GM19043 (cell line): Measurements from ENCODE around the gene HOXC11.

Source experiments
- ATAC-seq: cut with Tn5 transposase; IDR thresholded peaks from one replicate; pipeline ENCODE4 v1.9.1; 2021; ENCODE audit warnings: low read depth; ENCODE audit not compliant: unreplicated experiment

HOXC11 gene

GRCh38 chr12:53995378-53996239, 22.7 kb downstream of the HOXC11 start:
- ATAC-seq: no peak

GRCh38 chr12:53996240-53997203, 23.6 kb downstream of the HOXC11 start:
- ATAC-seq: no peak

GRCh38 chr12:53997204-53998109, 24.5 kb downstream of the HOXC11 start:
- ATAC-seq: no peak

GRCh38 chr12:53998110-53998899, 25.4 kb downstream of the HOXC11 start:
- no peak for ATAC-seq

- no peak for ATAC-seq
These were observed 25.9 kb downstream of the HOXC11 start for GRCh38 chr12:53998900-53999236.

- no peak for ATAC-seq
These were observed 26.7 kb downstream of the HOXC11 start for GRCh38 chr12:53999559-54000115.

GRCh38 chr12:54000116-54001114, 27.5 kb downstream of the HOXC11 start, which contains the start of gene HOXC9:
Gene HOXC9, plus strand, starts transcription at chr12:54000161. Its CDS starts 28 bp downstream, at chr12:54000189.
- no peak for ATAC-seq

- no peak for ATAC-seq
These were observed 28.6 kb downstream of the HOXC11 start for GRCh38 chr12:54001283-54002187.

- no peak for ATAC-seq
These were observed 29.5 kb downstream of the HOXC11 start for GRCh38 chr12:54002278-54002914.

- ATAC-seq: no peak
These were observed 30.0 kb downstream of the HOXC11 start for GRCh38 chr12:54002915-54003389.

- ATAC-seq: no peak
These were observed 30.7 kb downstream of the HOXC11 start for GRCh38 chr12:54003625-54004024.

GRCh38 chr12:54004063-54004840, 31.3 kb downstream of the HOXC11 start:
- ATAC-seq: no peak

- ATAC-seq: no peak
These were observed 32.1 kb downstream of the HOXC11 start for GRCh38 chr12:54004841-54005530.

GRCh38 chr12:54005531-54005852, 32.6 kb downstream of the HOXC11 start:
- ATAC-seq: no peak

- no peak for ATAC-seq
These were observed 33.1 kb downstream of the HOXC11 start for GRCh38 chr12:54005853-54006558.
